GM18873 (cell line): ENCODE results near the gene CACNA1A.

Experiments used
- ATAC-seq: cut with Tn5 transposase; IDR thresholded peaks from one replicate; pipeline ENCODE4 v1.9.1; 2021; ENCODE audit warnings: mild to moderate bottlenecking, moderate library complexity, moderate number of reproducible peaks; ENCODE audit not compliant: unreplicated experiment, low FRiP score

CACNA1A gene

GRCh38 chr19:13319526-13319925 lies 186.8 kb downstream of the CACNA1A start:
- ATAC-seq, result no peak

- no peak for ATAC-seq
Measured at GRCh38 chr19:13318190-13318589, 188.1 kb downstream of the CACNA1A start.

GRCh38 chr19:13315495-13315894 lies 190.8 kb downstream of the CACNA1A start:
- no peak for ATAC-seq

- no peak for ATAC-seq
Measured at GRCh38 chr19:13314761-13315160, 191.5 kb downstream of the CACNA1A start.

GRCh38 chr19:13313875-13314274 lies 192.4 kb downstream of the CACNA1A start:
- no peak for ATAC-seq

- ATAC-seq, result no peak
Measured at GRCh38 chr19:13309864-13310263, 196.4 kb downstream of the CACNA1A start.

GRCh38 chr19:13303381-13304129 lies 202.7 kb downstream of the CACNA1A start:
- ATAC-seq, result no peak

GRCh38 chr19:13302526-13303270 lies 203.6 kb downstream of the CACNA1A start:
- no peak for ATAC-seq

GRCh38 chr19:13301627-13302334 lies 204.5 kb downstream of the CACNA1A start:
- no peak for ATAC-seq

GRCh38 chr19:13300421-13301030 lies 205.8 kb downstream of the CACNA1A start:
- no peak for ATAC-seq

GRCh38 chr19:13299838-13300237 lies 206.4 kb downstream of the CACNA1A start:
- ATAC-seq, result no peak

GRCh38 chr19:13298565-13299481 lies 207.5 kb downstream of the CACNA1A start:
- ATAC-seq, result no peak

- no peak for ATAC-seq
Measured at GRCh38 chr19:13297023-13297422, 209.3 kb downstream of the CACNA1A start.

- no peak for ATAC-seq
Measured at GRCh38 chr19:13294812-13295567, 211.3 kb downstream of the CACNA1A start.

- no peak for ATAC-seq
Measured at GRCh38 chr19:13291913-13292312, 214.4 kb downstream of the CACNA1A start.

GRCh38 chr19:13290741-13291140 lies 215.5 kb downstream of the CACNA1A start:
- ATAC-seq, result no peak

GRCh38 chr19:13289295-13289694 lies 217.0 kb downstream of the CACNA1A start:
- no peak for ATAC-seq

- no peak for ATAC-seq
Measured at GRCh38 chr19:13286195-13286985, 219.9 kb downstream of the CACNA1A start.
